ENCODE data around the gene ITGA5.

Gene ITGA5

DNA sequence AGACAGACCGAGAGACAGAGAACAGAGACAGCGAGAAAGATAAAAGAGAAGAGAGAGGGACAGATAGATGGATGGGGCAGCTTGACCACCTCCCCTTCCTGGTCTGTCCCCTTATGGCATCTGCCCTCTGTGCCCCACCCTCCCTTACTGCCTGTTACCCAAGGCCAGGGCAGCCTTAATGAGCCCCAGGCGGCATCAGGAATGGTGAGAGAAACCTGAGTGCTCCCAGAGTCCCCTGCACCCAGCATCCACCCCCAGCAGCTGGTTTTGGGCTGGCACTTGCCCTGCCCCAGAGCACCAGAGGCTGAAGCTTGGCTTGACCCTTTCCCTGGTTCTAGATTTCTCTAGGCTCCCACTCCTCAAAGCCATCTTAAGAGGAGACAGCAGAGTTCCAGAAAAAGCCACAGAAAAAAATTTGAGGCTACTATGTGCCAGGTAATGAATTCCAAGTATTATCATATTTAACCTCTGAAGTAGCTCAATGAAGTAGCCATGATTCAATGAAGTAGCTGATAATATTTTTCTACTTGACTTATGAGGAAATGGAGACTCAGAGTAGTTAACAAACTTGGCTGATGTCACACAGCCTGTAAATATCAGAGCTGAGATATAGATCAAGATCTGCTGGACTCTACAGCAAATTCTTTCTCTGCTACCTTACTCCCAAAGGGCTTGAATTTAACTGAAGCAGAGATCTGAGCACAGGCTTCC, 32.5 kb downstream of the ITGA5 start:
- no peak for DNase-seq

DNA sequence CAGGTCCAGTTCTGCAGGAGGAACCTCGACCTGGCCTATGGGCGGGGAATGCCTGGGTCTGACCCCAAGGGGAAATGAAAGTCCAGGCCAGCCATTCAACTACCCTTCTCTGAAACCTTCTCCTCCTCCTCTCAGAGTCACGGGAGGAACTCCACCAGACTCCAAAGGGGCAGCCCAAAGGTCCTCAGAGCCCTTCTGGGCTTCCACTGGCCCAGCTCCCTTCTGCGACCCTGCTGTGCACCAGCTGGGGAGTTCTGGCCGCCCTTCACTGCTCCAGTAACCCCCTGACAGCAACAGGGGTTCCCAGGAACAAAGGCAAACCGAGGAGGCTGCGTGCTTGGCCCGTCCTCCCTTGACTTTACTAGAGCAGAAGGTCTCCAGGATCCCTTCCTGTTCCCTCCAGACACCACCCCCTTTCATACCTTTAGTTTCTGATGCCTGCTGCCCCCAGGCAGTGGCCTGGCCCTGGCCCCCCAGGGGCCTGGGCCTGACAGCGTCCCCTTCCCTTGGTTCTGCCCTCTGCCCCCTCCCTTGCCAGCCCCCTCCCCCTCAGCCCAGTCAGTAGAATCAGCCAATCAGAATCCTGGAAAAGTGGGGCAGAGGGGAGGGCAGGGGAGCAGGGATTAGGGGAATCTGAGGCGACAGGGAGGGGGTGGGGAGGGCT, 33.7 kb downstream of the ITGA5 start:
- DNase-seq, result no peak

DNA sequence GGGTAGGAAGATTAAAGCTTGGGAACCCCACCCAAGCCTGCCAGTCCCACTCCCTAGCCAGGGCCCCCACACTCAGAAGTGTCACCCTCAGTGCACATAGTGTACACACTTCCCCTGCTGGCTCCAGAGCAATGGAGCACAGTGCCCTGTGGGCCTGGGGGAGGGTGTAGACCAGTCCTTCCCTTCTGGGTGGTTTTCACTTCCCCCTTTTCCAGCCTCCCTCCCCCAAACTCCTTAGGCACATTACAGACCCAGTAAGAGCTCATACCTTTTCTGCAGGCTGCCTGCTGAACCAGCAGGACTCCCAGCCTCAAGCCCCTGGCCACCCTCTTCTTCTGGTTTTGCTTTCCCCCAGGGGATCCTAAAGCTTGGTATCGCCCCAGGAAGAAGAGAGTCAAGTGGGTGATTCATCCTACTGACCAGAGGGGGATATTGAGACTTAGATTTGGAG, 34.5 kb downstream of the ITGA5 start, which contains the start of gene ZNF385A:
ZNF385A (minus strand) TSS at position 143 of the 451 bp plus-strand sequence. CDS start 219 bp downstream, outside the sequence.
- no peak for DNase-seq

DNA sequence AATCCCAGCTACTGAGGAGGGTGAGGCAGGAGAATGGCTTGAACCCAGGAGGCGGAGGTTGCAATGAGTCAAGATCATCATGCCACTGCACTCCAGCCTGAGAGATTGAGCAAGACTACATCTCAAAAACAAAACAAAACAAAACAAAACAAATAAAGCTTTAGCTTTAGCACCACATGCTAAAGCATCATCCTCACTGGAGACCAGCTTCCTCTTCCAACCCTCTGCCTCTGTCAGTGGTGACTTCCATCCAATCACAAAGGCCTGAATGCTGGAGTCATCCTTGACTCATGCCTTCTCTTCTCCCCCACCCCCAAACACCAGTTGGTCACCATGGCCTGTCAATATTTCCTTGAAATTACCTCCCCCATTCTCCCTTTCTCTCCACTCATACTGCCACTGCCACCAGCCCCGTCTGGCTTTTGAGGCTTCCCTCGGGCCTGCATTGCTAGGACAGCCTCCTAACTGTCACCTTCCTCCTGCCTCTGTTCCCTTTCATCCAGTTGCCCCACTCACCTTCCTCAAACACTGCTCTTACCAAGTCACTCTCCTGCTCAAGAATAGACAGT, 35.9 kb downstream of the ITGA5 start:
- no peak for DNase-seq

DNA sequence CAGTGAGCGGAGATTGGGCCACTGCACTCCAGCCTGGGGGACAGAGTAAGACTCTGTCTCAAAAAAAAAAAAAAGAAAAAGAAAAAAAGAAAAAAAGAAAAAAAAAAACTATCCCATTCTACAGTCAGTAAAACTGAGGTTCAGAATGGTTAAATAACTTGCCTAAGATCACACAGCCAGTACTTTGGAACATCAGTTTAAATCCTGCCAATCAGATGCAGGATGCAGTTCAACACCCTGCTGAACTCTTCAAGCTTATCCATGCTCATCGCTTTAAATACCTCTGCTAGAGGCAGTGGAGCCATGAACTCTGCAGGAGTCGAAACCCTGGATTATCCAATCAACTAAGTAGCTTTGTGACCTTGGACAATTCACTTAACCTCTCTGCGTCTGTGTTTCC, 37.9 kb downstream of the ITGA5 start:
- no peak for DNase-seq

DNA sequence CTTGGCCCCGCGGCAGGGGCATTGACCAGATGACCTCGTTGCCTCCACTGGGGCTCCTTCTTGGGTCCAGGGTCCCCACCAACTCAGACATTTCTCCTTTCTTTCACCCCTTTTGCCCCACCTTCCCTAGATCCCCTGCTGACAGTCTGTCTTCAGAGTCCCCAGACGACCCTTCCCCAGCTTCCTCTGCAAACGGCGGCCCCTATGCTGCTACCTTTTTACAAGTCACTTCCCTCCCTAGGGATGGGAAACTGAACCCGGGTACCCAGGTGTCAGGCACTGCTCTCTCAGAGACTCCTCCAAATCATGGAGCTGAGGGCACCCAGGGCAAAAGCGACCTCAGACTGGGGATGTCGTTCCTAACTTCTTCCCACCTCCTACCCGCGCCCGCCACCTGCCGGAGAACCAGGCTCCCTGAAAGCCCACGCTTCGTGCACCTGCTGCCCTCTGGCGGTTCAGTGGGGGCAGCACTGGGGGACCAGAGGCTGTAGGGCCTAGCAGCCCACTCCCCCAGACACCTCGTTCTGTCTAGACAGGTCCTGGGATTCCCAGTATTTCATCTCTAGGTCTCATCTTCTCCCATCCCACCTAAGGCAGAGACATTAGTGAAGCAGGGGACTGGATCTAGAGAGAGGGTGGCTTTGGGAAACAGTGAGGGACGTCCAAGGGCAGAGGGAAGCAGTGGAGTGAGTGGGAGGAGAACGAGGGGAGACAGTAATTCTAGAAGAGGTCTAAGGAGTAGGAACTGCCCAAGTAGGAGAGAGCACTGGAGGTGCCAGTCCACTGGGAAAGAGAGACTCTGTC, 39.5 kb downstream of the ITGA5 start:
- DNase-seq, result peak; percentile 86

DNA sequence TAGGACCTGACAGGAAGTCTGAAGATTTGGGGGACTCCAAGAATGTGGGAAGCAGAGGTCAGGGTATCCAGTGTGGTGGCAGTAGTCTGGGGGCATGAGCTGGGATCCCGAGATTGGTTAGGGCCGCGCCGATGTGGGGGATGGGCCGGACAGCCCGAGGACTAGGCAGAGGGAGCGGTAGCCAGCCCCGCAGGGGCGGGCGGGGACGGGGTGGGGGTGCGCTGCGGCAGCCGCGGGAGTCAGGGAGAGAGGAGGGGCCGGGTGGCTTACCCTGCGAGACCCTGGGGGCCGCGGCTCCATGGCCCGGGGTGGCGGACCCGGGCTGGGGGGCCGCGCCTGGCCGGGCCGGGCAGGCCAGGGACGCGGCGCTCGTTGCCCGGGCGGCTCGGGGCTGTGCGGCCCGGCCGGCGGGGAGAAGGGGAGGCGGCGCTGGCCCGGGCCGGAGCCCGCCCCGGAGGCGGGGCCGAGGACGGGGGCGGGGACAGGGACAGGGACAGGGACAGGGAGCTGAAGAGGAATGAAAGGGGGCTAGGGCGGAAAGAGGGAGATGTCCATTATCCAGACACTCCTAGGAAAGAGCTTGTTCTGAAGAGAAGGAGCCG, 40.2 kb downstream of the ITGA5 start:
- DNase-seq, result peak; percentile 60

DNA sequence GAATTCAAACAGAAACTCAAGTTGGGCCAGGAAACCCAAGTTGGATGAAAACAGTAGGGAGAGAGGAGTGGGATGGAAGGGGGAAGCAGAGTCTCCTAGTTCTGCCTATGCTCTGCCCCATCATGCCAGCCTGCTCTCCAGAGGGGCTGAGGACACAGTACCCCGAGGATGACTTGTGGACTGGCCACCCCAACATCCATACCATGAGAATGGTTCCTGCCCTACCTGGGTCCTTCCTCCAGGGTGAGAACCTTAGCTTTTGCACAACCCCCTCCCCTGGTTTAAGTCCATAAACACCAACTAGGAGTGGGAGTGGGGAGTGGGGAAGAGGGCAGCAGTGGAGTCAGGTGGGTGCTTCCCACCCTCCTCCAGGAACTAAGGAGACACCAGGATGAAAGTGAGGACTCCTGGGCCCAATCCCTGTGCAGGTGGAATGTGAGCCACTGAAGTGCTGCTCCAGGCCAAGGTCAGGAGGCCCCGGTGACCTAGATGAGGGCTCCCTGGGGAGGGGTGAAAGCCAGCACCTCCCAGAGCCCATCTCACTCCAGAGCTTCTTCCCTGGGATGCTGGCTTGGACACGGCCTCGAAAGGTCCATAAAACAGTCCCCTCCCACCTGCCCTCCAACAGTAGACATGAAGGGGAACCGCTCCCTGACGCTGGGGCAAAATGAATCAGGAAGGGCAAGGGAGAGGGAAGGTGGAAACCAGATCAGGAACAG, 41.1 kb downstream of the ITGA5 start:
- no peak for DNase-seq

DNA sequence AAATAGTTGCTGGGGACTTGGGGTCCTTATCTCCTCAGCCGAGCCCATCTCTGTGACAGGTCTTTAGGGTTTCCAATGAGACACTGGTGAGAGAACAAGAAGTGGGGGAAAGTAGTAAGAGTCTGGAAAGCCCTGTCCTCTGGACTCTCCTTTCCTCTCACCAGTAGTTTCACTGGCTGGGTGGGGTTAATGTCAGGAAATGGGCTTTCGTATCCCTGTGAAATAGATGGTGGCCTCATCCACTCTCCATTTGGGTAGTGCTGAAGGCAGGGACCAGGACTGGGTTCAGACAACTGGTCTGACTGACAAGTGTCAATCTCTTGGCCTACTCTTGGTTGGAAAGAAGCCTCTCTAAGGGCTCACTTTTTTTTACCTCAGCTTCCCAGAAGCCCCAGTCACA, 42.1 kb downstream of the ITGA5 start:
- DNase-seq, result no peak

DNA sequence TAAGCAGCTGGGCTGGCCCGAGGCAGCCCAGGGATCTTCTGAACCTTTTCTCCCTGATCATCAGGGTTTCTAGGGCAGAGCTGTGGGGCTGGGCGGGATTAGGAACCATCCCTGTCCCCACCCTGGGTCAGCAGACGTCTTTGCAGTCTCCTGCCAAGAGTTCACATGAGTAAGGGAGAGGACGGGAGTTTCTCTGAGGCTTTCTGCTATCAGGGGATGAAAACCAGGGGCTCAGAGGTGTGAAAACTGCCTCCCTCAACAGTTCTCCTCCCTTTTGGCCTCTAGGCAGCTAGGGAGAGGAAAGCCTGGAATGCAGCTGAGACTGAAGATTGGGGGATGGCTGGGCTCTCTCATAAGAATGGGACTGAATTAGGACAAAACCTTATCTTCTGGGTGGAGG, 42.5 kb downstream of the ITGA5 start:
- DNase-seq, result no peak

DNA sequence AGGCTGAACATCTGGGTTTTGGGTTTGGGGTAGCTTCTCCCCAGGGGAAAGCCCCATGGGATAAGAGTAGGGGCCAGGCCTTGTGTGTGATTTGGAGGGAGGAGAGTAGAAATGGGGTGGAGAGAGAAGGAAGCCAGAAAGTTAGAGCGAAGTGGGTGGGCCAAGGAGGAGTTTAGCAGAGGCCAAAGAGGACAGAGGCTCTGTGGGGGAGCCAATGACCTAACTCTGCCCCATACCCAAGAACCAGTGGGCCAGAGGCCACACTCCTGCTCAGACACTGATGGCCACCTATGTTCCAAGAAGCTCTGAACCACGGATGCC, 43.8 kb downstream of the ITGA5 start:
- DNase-seq, result no peak

DNA sequence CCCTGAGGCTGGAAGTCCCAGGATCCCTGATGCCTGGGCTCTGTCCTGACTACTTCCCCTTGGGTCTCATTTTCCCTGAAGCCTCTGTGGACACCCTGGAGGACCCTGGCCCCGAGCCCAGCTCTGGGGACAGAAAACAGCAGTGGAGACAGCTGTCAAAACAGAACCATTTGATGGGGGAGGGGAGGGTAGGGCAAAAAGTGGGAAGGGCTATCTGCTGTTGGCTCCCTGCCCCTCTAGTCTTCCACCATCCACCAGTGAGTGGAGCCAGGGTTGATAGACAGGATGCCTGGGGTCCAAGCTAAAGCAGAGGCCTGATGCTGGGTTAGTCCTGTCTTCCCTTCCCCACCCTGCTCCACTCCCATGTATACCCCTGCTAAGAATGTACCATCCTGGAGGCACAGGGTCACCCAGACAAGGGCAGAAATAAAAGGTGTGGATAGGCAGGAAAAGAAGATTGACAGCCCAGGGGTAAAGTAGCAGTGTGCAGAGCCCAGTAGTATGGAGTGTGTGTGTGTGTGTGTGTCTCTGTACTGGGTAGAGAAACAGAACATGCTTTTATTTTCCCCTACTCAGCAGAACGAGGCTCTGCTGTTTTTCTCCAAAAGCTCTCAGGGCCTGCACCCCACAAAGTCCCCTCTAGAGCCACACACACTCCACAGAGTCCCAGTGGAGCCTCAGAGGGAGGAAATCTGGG, 44.4 kb downstream of the ITGA5 start:
- DNase-seq, result peak; percentile 91

DNA sequence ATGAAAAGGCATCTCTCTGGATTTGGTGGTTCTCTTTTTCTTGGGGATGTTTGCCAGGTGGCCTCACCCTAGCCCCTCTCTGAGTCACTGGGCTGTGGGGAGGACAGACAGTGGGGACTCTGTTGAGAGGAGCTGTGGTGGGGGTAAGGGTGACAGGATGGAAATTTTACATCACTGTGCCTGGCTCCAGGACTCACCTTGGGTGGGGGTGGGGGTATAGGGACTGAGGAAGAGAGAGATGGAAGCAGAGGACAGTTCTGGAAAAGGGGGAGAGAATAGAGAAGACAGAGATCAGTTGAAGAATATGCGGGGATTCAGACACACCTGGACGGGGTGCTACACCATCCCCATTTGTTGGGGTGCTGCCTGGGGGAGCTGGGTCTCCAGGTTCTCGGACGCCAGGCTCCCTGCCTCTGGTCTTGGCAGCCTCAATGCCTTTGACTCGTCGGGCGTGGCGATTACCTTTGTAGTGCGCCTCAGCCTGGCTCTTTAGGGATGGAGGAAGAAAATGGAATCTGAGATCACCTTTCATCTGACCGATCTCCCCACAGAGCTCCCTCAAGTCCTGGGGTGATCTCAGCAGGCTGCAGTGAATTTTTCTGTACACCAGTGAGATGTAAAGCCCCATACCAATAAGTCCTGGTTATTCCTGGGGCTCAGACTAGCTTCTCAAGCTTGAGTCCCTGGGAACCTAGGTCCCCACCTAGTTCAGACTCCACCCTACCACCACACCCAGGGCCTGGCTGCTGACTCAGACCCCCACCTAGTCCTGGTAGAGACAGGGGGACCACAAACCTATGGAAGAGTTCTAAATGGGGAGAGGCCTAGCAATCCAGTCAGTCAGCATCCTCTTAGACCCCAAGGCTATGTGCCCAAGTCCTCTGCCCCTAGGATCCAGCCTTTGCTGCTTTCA, 45.2 kb downstream of the ITGA5 start:
- DNase-seq, result no peak

DNA sequence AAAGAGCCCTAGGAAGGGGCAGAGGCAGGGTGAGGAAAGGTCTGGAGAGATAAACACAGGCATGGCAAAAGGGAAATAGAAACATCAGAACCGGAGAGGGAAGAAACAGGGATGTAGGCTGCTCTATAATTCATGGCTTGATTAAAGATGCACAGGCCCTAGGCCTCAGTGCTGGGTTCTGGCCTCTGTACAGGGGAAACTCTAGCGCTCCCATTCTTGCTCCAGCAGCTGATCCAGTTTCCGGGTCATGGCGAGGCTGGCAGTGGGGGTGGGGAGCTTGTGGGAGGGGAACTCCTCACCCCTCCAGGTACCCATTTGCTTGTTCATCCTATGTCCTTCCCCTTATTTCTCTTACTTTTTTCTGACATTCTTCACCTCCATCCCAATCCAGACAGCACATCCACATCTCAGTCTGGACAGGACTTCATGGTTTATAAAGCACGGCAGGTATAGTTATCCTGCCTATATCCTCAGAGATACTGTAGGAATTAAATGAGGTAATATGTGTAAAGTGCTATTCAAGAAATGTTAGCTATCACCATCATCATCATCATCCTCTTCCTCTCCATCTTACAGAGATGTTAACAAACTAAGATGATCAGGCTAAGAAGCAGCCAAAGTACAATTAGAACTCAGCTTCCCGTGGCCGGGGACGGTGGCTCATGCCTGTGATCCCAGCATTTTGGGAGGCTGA, 46.8 kb downstream of the ITGA5 start:
- no peak for DNase-seq

DNA sequence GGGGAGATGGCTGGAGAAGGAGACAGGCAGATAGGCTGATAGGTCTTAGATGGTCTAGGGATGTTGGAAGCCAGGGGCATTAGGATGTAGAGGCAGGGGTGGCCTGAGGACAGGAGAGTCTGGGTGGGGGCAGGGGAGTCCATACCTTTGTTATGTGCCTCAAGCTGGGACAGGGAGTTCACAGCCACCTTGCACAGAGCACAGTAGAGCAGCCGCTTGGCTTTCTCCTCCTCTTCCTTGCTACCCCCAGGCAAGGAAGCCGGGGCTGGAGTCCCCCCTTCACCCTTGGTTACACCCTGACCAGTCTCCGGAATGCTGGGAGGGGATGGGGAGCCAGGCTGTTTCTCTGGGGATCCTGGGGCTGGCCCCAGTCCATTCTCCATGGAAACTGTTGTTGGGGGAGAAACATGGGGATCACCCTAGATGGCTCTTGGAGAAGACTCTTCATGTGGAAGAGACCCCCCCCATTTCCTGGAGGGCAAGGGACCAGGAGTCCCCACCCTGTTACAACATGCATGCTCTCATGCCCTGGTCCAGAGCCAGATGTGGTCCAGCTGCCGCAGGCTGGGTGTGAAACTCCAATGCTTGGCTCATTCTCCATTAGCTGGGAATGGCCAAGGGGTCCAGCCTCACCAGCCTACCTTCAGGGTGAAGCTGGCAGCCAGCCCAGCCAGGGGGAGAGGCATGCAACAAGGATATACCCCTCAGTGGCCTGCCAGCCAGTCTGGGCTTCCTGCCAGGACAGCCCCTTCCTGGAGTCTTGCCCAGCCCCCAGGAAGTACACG, 47.5 kb downstream of the ITGA5 start:
- peak; percentile 94 for DNase-seq

DNA sequence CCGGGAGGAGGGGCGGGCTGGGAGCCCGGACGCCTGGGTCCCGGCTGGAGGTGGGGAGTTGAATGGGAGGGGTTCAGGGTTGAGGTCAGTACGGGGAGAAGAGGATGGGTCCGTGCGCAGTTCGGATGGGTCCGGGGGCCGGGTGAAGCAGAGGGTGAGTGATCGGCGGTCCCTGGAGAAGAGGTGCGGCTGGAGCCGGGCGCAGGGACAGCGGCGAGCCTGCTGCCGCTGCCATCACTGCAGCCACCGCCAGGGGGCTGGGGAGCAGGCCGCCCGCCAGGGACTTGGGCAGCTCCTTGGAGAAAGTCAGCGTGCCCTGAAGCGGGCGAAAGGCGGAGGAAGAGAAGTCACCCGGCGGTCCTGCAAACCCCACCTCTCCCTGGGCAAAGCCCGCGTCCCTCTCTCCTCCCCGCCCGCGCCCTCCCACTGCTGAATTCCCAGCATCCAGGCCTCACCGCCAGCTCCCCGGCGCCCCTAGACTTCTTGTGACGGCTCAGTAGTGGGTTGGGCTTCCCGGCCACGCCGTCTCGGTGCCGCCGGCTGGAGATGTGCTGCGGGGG, 48.8 kb downstream of the ITGA5 start:
- DNase-seq, result peak; percentile 14

DNA sequence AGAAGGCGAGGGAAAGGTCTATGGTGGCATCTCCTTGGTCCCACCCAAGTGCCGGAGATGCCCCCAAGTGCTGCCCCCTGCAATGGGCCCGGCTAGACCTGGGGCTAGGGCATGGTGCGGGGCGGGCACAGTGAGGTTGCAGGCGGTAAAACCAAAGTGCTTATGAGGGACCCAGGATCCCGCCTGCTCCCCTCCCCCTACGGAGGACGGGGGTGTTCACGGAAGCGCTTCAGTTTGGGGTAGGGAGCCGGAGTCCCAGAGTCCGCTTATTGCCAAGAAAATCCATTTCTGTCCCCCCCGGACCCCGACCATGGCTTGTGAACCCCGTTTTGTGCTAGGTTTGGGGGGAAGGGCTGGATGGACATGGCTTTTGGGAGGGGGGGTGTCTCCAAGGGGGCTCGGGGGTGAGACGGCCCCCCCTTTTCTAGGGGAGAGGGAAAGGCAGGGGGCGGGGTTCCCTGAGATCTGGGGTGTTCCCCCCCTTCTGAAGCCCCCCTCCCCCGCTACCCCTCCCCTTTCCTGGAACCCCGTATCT, 49.4 kb downstream of the ITGA5 start:
- DNase-seq, result no peak
